Mucosa of stomach (tissue), 1 donor: ENCODE results near the gene PDE4B.
A peak's percentile ranks its signal among the peaks of the same experiment; 100 is the strongest.
"Not testable (repeated sequence)": the region's sequence is repeated elsewhere in the genome, so short reads cannot be mapped to it uniquely, and the experiment has no call there.

Source experiments
- H3K27me3 ChIP-seq: one replicate; pipeline ENCODE4 v1.7.0; 2013; ENCODE audit warnings: mild to moderate bottlenecking, low read length; ENCODE audit not compliant: control insufficient read depth, insufficient read depth
- H3K36me3 ChIP-seq: one replicate; pipeline ENCODE4 v1.7.0; 2013; ENCODE audit warnings: low read length; ENCODE audit not compliant: control insufficient read depth, insufficient read depth
- H3K4me1 ChIP-seq: one replicate; pipeline ENCODE4 v1.7.0; 2013; ENCODE audit warnings: mild to moderate bottlenecking, low read length; ENCODE audit not compliant: control insufficient read depth, insufficient read depth
- H3K4me3 ChIP-seq: one replicate; pipeline ENCODE4 v1.7.0; 2013; ENCODE audit warnings: low read length
- H3K9ac ChIP-seq: one replicate; pipeline ENCODE4 v1.7.0; 2013; ENCODE audit warnings: mild to moderate bottlenecking, low read length, moderate library complexity
- H3K9me3 ChIP-seq: one replicate; pipeline ENCODE4 v1.7.0; 2013; ENCODE audit warnings: mild to moderate bottlenecking, low read length, moderate library complexity; ENCODE audit not compliant: control insufficient read depth
- donor health status: Pancreatic carcinoma.

Gene PDE4B

GRCh38 chr1:66317248-66317515, 524.5 kb downstream of the PDE4B start:
- Histone ChIP-seq H3K4me1 (peaks cover 18% of the 10 kb centered on the region), H3K36me3 (no peaks in the 10 kb centered on the region), H3K9ac (no peak overlapping the region), H3K4me3 (no peak overlapping the region), H3K27me3 (no peaks in the 10 kb centered on the region), H3K9me3 (no peaks in the 10 kb centered on the region)

DNA sequence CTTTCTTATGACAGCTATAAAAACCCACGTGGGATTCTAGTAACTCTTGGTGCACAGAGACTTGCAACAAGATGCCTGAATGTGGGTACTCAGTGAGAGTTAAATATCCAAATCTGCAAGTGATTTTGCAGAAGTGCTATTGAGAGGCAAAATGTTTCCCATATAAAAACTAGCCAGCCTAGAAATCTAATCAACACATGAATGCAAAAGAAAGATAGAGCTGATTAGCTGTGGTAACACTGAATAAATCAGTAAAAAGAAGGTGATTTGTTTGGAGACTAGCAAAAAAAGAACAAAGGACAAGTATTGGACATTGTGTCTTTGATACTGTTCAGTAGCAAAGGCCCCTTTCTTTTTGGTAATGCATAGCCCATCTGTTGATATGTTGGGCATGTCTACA, 527.5 kb downstream of the PDE4B start:
- H3K9me3 ChIP-seq, result no peaks in the 10 kb centered on the region
- peaks cover 18% of the 10 kb centered on the region for H3K4me1 ChIP-seq
- H3K36me3 ChIP-seq, result no peaks in the 10 kb centered on the region
- no peaks in the 10 kb centered on the region for H3K27me3 ChIP-seq
- no peak overlapping the region for H3K4me3 ChIP-seq
- H3K9ac ChIP-seq, result no peak overlapping the region

GRCh38 chr1:66322462-66322861, 529.8 kb downstream of the PDE4B start:
- not testable (repeated sequence) for H3K4me1 ChIP-seq, H3K27me3 ChIP-seq, H3K9me3 ChIP-seq, H3K4me3 ChIP-seq, H3K36me3 ChIP-seq, H3K9ac ChIP-seq

DNA sequence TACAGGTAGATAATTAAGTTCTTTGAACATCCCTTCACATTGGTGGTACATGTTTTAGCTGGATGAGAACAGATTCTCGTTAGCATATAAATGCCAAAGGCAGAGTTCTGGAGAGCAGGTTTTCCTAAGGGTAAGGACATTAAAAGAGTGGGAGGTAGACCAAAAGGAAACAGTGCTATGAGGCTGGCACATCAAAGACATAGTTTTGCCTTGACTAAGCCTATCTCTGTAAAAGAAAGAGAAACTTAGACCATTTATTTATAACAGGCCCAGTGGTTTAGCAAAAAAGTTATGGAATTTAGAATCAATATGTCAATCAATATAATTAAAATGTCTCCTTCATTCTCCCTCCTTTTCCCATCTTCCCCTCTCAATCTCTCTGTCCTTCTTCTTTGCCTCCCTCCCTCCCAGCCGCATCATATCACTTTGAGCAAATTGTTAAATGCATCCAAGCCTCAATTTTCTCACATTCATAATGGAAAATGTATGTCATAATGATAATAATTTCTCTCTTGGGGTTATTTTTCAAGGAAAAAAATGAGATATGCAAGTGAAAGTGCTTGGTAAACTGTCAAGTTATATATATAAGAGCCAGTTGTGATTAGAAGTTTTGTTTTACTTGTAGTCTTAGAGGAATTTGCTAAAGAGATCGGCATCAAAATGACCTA, 531.4 kb downstream of the PDE4B start:
- Histone ChIP-seq H3K4me3 (no peak overlapping the region), H3K9ac (no peak overlapping the region), H3K36me3 (no peaks in the 10 kb centered on the region), H3K4me1 (no peaks in the 10 kb centered on the region), H3K27me3 (no peaks in the 10 kb centered on the region), H3K9me3 (no peaks in the 10 kb centered on the region)

GRCh38 chr1:66325594-66326380, 533.1 kb downstream of the PDE4B start:
- no peaks in the 10 kb centered on the region for H3K27me3 ChIP-seq
- H3K9me3 ChIP-seq, result no peaks in the 10 kb centered on the region
- H3K36me3 ChIP-seq, result no peaks in the 10 kb centered on the region
- no peak overlapping the region for H3K9ac ChIP-seq
- no peaks in the 10 kb centered on the region for H3K4me1 ChIP-seq
- H3K4me3 ChIP-seq, result no peak overlapping the region

DNA sequence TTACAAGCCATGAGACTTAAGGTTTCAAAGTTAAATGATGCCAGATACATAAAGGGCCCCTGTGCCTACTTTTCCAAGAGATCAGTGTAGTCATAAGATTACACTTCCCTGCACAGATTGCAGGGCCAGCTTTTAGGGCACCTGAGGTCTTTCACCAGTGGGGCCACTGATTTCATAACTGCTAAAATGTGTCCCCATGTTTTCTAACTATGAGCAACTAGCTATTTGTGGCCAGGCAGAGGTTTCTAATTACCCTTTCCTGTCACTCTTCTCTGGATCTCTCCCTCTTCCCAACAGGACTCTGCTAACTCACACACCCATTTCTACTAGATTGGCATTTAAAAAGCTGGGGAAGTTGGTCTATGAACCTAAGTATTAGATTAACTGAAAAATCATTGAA, 534.2 kb downstream of the PDE4B start:
- Histone ChIP-seq H3K4me1 (no peaks in the 10 kb centered on the region), H3K9ac (no peak overlapping the region), H3K36me3 (no peaks in the 10 kb centered on the region), H3K4me3 (no peak overlapping the region), H3K27me3 (no peaks in the 10 kb centered on the region), H3K9me3 (no peaks in the 10 kb centered on the region)

DNA sequence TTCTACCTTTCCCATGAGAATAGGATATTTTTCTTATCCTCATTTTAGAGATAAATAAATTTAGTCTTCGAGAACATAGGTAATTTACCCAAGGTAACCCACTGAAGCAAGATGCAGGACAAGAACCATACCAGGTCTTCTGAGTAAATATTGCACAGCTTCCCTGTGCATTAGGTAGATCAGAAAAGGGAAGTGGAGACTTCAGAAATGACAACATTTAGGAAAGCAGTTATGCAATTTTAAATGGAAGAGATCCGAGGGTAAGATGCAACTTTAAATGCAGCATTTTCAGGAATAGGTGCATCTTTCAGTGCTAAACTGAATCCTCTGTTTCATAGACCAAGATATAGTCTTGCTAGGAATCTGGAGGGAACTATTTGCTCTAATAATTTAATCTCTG, 534.9 kb downstream of the PDE4B start:
- Histone ChIP-seq H3K36me3 (no peaks in the 10 kb centered on the region), H3K4me1 (no peaks in the 10 kb centered on the region), H3K4me3 (no peak overlapping the region), H3K27me3 (no peaks in the 10 kb centered on the region), H3K9me3 (no peaks in the 10 kb centered on the region), H3K9ac (no peak overlapping the region)

- H3K27me3 ChIP-seq, result no peaks in the 10 kb centered on the region
- H3K4me1 ChIP-seq, result no peaks in the 10 kb centered on the region
- H3K9me3 ChIP-seq, result no peaks in the 10 kb centered on the region
- H3K36me3 ChIP-seq, result no peaks in the 10 kb centered on the region
- no peak overlapping the region for H3K9ac ChIP-seq
- H3K4me3 ChIP-seq, result no peak overlapping the region
These were observed 536.2 kb downstream of the PDE4B start for GRCh38 chr1:66328896-66329295.

DNA sequence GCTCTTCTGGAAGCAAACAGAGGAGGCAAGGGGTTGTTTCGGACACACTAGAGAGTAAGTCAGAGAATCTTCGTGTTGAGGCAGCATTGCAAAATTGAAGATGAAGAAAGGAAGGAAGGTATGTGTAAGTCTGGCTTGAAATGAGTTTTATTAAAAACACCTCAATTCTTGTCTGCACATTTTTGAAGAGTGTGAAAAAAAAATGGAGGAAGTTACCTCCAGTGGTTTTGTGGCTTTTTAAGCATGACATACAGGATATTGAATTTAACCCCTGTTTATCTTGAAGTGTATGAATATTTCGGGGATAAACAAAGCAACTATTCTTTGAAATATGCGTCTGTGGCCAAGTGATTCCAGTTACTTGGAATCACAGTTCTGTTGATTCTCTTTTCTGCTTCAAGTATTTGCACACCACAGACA, 538.0 kb downstream of the PDE4B start:
- no peak overlapping the region for H3K9ac ChIP-seq
- H3K4me1 ChIP-seq, result no peaks in the 10 kb centered on the region
- no peaks in the 10 kb centered on the region for H3K9me3 ChIP-seq
- H3K4me3 ChIP-seq, result no peak overlapping the region
- H3K27me3 ChIP-seq, result no peaks in the 10 kb centered on the region
- no peaks in the 10 kb centered on the region for H3K36me3 ChIP-seq

GRCh38 chr1:66331658-66332547, 539.2 kb downstream of the PDE4B start:
- H3K4me1 ChIP-seq, result peaks cover 3% of the 10 kb centered on the region

GRCh38 chr1:66332548-66332901, 539.8 kb downstream of the PDE4B start:
- peaks cover 3% of the 10 kb centered on the region for H3K4me1 ChIP-seq
- H3K9ac ChIP-seq, result peak overlapping the region; percentile 53

More at GRCh38 chr1:66331658-66332547, 539.2 kb downstream of the PDE4B start:
- peak overlapping the region; percentile 53 for H3K9ac ChIP-seq
- no peaks in the 10 kb centered on the region for H3K27me3 ChIP-seq
- no peaks in the 10 kb centered on the region for H3K9me3 ChIP-seq
- peak overlapping the region; percentile 17 for H3K4me3 ChIP-seq
- H3K36me3 ChIP-seq, result no peaks in the 10 kb centered on the region

More at GRCh38 chr1:66332548-66332901, 539.8 kb downstream of the PDE4B start:
- H3K36me3 ChIP-seq, result no peaks in the 10 kb centered on the region
- peak overlapping the region; percentile 17 for H3K4me3 ChIP-seq
- no peaks in the 10 kb centered on the region for H3K27me3 ChIP-seq
- no peaks in the 10 kb centered on the region for H3K9me3 ChIP-seq
